Lower leg skin (tissue), 3 donors: ENCODE measurements around the gene SYCE3.

Source experiments
- CTCF ChIP-seq, 3 donors: fragments of 450-650 bp; IDR thresholded peaks; one replicate each; pipeline ENCODE4 v1.5.1; 2016; ENCODE audit warnings: antibody characterized with exemption in 3 of 3, mild to moderate bottlenecking in 3 of 3, moderate library complexity in 2 of 3
- POLR2A ChIP-seq, 2 donors: fragments of 450-650 bp; IDR thresholded peaks; one replicate each; pipeline ENCODE4 v1.6.1; 2016 to 2017; ENCODE audit warnings: antibody characterized with exemption in 2 of 2, mild to moderate bottlenecking in 1 of 2, moderate library complexity in 1 of 2

- TF ChIP-seq POLR2A (IDR thresholded peaks at IDR 0.05), result no peak
- no peak for TF ChIP-seq CTCF (IDR thresholded peaks at IDR 0.05)
Measured at GRCh38 chr22:50516068-50516467, 46.7 kb downstream of the SYCE3 start.
